Stimulated activated CD4-positive, alpha-beta T cell treated with anti-CD3 and anti-CD28 coated beads, TNF-alpha, amount 100 ng/mL, for 4 hours (primary cell): Measurements from ENCODE around the gene ANOS1.
"Not testable (repeated sequence)": the region's sequence is repeated elsewhere in the genome, so short reads cannot be mapped to it uniquely, and the experiment has no call there.

ENCODE experiments used
- DNase-seq, 3 experiments: peaks; one replicate each; pipeline ENCODE4 v3.0.0-alpha.2; 2020; ENCODE audit warnings: low read depth in 3 of 3

Gene ANOS1

GRCh38 chrX:8731559-8732395, at the start of gene ANOS1:
TSS of gene ANOS1 (minus strand) at chrX:8732137. CDS start at chrX:8732036, 101 bp downstream.
- DNase-seq = no peak

GRCh38 chrX:8773117-8773516, 41.2 kb upstream of the ANOS1 start:
- no peak for DNase-seq

GRCh38 chrX:8760021-8760420, 28.1 kb upstream of the ANOS1 start:
- no peak for DNase-seq

- not testable (repeated sequence) for DNase-seq
These were observed 26.8 kb upstream of the ANOS1 start for GRCh38 chrX:8758706-8759105.

DNA sequence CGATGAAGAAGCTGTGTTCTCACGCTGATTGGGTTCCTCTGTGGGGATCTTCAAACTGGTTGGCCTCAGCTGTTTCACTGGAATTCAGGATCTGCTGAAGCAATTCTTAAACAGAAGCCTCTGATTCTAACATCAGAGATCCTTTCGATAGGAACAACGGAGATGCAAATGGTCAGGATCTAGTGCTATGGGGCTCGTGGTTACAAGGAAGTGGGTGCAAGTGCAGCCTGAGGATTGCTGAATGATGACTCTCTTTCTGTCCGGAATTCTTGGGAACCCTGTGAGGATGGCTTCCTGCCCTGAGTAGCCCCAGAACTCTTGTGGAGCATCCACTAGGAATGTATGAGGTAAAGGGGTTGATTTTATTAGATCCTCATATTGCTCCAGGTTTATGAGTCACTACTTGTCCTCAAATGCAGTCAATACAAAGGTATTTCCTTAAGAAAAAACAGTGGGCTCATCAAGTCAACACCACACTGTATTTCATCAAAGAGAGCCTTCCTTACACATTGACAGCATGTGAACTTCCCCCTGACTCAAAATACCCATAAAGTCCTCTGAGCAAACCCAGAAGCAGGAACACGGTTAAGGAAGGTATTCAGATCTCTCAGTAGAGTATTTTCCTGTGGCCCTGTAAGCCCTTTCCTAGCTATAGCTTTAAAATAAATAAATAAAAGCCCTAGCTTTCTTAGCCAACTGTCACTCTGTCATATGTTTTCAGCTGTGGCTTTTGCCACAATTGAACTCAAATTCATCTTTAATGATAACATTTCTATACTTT, 25.9 kb upstream of the ANOS1 start:
- not testable (repeated sequence) for DNase-seq

GRCh38 chrX:8755813-8756212, 23.9 kb upstream of the ANOS1 start:
- no peak for DNase-seq

- no peak for DNase-seq
These were observed 23.2 kb upstream of the ANOS1 start for GRCh38 chrX:8755116-8755515.

DNA sequence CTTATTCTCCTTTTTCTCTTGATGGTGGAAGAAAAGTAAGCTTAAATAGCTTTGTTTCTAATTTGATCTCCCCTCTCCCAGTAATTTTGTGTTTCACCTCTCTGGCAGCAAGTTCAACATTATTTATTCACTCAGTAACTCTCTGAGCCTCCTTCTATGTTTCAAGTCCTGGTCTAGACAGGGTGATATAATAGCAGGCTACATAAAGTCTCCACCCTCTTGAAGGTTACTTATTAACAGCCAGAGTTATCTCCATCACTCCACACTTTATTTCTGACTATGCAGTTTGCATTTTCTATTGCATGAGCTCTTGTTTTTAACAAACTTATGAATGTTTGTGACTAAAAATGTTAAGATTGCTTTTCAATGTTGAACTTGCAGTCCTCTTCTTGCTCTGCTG, 17.8 kb upstream of the ANOS1 start:
- DNase-seq = no peak

GRCh38 chrX:8748855-8749254, 16.9 kb upstream of the ANOS1 start:
- no peak for DNase-seq

DNA sequence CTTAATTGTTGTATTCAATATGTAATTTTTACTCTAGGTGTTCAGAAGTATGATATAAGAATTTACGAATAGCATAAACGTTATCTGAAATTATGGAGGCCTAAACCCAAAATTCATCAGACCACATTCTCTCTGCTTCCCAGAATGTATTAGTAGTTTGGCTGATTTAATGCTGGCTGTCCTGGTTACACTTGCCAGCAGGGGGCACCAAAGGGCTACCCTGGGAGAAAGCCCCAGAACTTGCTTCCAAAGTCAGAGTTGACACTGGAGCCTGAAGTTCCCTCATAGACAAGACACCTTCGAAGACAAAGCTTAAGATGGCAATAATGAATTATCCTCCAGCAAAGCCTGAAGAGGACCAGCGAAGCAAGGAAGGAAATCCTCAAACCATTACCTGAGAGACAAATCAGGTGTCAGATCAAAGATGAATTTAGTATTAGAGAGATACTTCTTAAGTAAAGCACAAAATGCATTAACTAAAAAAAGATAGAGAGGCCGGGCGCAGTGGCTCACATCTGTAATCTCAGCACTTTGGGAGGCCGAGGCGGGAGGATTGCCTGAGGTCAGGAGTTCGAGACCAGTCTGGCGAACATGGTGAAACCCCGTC, 11.3 kb upstream of the ANOS1 start:
- peak; percentile 5 to 29 (median 27) for DNase-seq

GRCh38 chrX:8741981-8742380, 10.0 kb upstream of the ANOS1 start:
- no peak for DNase-seq

DNA sequence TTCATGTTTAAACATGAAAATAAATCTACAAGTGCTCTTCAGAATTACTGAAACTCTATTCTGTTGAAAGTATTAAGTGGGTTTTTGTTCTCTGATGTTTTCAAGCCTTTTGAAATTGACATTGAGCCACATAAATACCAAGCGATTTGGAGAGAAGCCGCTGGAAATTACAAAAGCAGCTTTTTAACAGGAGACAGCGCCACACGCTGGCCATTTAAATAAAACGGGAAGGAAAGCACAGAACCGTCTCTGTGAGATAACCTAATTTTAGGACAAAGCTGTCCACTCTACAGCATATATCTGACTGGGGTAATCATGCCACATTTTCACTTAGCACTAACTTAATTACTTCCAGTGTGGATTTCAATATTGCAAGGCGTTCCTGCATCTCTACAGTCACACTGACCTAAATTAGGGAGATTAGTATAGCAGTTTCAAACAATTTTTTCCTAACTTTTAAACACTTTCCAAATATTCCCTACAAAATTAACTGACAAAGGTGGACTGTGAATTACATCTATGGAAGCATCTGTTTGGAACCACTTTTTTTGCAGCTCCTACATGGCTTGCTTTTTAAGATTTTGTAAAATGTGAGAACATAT, 6.8 kb upstream of the ANOS1 start:
- no peak for DNase-seq

DNA sequence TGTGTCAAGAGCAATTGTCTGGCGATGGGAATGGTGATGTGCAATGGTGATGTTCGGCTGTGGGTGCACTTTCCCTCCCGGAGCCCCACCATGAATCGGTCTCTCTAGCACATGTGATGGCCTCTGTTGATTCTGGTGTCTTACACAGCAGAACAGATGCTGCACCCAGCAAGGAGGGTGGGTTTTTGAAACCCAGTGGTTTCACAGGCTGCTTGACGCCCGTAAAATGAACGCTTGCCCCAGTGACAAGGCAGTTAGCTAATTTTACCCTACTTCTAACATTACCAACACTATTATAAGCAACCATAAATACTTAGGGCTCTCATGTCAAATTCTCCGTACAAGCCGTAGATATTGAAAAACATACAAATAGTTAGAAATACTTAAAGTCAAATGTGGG, 5.9 kb upstream of the ANOS1 start:
- DNase-seq = no peak

DNA sequence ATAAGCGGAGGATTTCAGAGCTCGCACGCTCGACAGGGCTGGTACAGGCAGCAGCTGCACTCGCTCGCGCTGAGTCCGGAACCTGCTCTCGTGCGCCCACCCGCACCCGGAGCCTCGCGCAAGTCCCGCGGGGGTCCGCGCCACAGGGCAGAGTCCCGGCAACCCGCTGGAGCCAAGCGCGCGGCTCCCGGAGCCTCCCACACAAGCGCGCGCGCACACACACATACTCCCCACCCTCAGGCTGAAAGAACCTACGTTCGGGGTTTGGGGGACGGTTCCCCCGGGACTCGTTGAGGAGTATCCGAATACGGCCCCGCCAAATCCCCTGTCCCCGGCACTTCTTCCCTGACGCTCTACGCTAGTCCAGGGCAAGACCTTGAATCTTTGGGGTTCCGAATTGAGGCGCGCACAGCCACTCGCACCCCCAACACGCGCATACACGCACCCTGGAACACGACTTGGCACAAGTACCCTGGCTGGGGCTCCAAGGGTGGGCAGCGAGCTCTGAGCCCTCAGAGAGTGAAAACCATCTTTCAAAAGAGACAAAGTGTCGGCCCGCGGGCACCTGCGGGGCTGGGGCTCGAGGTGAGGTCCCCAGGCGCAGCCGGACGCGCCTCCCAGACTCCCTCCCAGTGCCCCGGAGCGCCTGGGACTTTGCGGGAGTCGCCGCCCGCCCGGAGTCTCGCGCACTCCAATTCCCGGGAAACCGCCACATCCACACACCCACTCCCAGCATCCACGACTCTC, 952 bp downstream of the ANOS1 start:
- DNase-seq = no peak

GRCh38 chrX:8729811-8730210, 2.1 kb downstream of the ANOS1 start:
- DNase-seq = no peak

- no peak for DNase-seq
These were observed 2.9 kb downstream of the ANOS1 start for GRCh38 chrX:8728932-8729535.

- no peak for DNase-seq
These were observed 5.8 kb downstream of the ANOS1 start for GRCh38 chrX:8726031-8726652.

GRCh38 chrX:8724300-8724699, 7.6 kb downstream of the ANOS1 start:
- no peak for DNase-seq

DNA sequence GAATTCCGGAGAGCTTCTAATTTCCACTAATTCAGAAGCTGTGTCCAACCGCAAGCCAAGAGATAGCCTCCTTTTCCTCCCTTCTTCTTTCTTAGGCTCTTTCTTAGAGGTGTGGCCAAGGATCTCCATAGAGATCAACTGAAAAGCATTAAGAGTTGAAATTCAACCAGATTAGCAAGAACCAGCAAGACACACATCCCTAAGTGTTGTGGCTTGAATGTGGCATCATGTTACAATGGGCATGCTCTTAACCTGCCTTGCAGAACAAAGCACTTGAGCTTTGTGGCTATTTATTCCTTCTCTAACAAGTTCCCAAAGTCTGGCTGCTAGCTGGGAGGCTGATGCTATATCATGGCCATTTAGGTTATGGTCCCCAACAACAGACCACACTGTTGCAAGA, 10.4 kb downstream of the ANOS1 start:
- no peak for DNase-seq

- DNase-seq = no peak
These were observed 11.8 kb downstream of the ANOS1 start for GRCh38 chrX:8720136-8720535.

- DNase-seq = no peak
These were observed 14.6 kb downstream of the ANOS1 start for GRCh38 chrX:8717354-8717753.
